ENCODE results near the gene C2orf81.

Gene C2orf81

DNA sequence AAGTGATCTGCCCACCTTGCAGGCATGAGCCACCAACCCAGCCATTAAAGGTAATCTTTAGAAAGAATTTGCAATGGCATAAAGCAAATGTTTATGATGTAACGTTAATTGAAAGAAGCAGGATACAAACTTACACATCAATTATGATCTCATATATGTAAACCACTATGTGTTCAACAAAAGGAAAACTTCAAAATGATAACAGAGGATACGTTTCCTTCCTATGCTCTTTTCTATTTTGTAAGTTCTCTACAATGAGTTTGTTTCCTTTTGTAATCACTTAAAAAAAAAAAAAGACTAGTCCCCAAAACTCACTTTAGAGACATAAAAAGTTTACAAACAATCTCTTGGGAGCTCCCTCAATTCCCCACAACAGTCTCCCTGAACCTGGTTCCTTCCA lies 1.4 kb downstream of the C2orf81 start:
- no peak for DNase-seq
- TF ChIP-seq, protein P1, sequence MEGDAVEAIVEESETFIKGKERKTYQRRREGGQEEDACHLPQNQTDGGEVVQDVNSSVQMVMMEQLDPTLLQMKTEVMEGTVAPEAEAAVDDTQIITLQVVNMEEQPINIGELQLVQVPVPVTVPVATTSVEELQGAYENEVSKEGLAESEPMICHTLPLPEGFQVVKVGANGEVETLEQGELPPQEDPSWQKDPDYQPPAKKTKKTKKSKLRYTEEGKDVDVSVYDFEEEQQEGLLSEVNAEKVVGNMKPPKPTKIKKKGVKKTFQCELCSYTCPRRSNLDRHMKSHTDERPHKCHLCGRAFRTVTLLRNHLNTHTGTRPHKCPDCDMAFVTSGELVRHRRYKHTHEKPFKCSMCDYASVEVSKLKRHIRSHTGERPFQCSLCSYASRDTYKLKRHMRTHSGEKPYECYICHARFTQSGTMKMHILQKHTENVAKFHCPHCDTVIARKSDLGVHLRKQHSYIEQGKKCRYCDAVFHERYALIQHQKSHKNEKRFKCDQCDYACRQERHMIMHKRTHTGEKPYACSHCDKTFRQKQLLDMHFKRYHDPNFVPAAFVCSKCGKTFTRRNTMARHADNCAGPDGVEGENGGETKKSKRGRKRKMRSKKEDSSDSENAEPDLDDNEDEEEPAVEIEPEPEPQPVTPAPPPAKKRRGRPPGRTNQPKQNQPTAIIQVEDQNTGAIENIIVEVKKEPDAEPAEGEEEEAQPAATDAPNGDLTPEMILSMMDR (IDR thresholded peaks at IDR 0.05) = no peak
- H3K36me3 ChIP-seq = peaks cover 0 to under 1% (median 0%) of the 10 kb centered on the region in 3 donors
- intact Hi-C loops (cut with DNase I; ENCODE audit: low total_unique reads) = no loop called here
- no peaks in the 10 kb centered on the region for H3K27me3 ChIP-seq
- no peak overlapping the region for H3K4me3 ChIP-seq
- no peak overlapping the region for H3K27ac ChIP-seq
- peaks cover 0 to 32% (median 19%) of the 10 kb centered on the region in 4 donors for H3K4me1 ChIP-seq
- no peaks in the 10 kb centered on the region for H3K9me3 ChIP-seq

DNA sequence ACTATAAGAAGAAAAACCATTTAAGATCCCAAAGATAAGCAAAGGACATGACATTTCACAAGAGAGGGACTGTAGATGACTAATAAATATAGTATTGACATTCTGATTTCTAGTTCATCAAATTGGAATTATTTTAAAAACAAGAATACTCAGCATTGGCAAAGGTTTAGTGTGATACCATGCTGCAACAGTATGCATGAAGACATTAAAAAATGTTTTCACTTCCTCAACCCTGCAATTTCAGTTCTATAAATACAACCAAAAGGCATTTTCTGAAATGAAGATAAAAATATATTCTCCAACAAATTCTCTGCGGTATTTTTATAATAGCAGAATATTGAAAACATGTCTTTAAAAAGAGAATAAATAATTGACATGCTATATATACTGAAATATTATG lies 2.1 kb downstream of the C2orf81 start:
- no peak overlapping the region for H3K27ac ChIP-seq
- H3K27me3 ChIP-seq = no peaks in the 10 kb centered on the region
- H3K36me3 ChIP-seq = no peaks in the 10 kb centered on the region
- no peak for DNase-seq
- no peak overlapping the region for H3K4me3 ChIP-seq
- H3K9me3 ChIP-seq = no peaks in the 10 kb centered on the region
- H3K4me1 ChIP-seq = peaks cover 0 to 38% (median 24%) of the 10 kb centered on the region in 4 donors
- TF ChIP-seq, protein P1 (IDR thresholded peaks at IDR 0.05) = no peak
- intact Hi-C loops (cut with DNase I; ENCODE audit: low total_unique reads) = no loop called here

DNA sequence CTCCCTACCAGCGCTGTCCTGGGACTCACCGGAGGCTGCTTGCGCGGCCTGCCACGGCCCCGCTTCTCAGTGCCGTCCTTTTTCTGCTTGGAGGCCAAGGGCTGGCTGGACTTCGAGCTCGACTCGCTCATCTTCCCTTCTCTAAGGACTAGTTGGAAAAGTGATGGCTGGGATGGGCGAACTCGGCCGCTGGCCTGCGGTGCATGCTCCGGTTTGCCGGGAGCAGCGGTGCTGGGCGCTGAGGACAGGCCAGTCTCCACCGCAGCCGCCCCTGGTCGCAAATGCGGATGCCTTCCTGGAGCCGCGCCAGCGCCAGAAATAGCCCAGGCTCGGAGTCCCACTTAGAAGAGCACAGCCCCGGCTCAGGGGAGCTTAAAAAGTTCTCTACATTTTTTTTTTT lies 3.1 kb downstream of the C2orf81 start:
- Histone ChIP-seq H3K9me3 (no peaks in the 10 kb centered on the region), H3K27me3 (no peaks in the 10 kb centered on the region), H3K27ac (peak overlapping the region in 1 of 2 donors; percentile 14), H3K4me1 (peaks cover 0 to 43% (median 24%) of the 10 kb centered on the region in 4 donors), H3K36me3 (no peaks in the 10 kb centered on the region), H3K4me3 (no peak overlapping the region)
- no peak for DNase-seq
- intact Hi-C loops (cut with DNase I; ENCODE audit: low total_unique reads) = no loop called here
- TF ChIP-seq, protein P1 (IDR thresholded peaks at IDR 0.05) = no peak

DNA sequence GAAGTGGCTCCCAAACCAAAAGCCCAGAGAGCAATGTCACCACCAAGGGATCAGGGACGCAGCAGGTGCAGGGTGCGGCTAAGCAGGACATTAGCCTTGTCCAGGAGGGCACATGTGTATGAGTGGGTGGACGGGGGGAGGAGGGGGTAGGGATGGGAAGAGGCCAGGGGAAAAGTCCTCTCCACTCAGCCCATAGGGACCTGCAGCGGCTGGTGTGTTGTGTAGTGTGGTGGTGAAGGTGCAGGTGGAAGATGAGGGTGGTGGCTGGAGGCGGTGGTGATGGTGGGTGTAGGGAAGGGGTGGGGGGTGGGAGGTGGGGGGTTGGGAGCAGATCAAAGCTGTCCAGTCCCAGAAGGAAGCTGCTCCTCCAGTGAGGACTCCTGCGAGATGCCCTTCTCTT lies 3.7 kb downstream of the C2orf81 start:
- Histone ChIP-seq H3K4me3 (no peak overlapping the region), H3K27ac (peak overlapping the region in 1 of 2 donors; percentile 14), H3K27me3 (no peaks in the 10 kb centered on the region), H3K4me1 (peaks cover 0 to 43% (median 24%) of the 10 kb centered on the region in 4 donors), H3K9me3 (no peaks in the 10 kb centered on the region), H3K36me3 (no peaks in the 10 kb centered on the region)
- DNase-seq = no peak
- intact Hi-C loops (cut with DNase I; ENCODE audit: low total_unique reads) = no loop called here
- TF ChIP-seq, protein P1 (IDR thresholded peaks at IDR 0.05) = no peak

DNA sequence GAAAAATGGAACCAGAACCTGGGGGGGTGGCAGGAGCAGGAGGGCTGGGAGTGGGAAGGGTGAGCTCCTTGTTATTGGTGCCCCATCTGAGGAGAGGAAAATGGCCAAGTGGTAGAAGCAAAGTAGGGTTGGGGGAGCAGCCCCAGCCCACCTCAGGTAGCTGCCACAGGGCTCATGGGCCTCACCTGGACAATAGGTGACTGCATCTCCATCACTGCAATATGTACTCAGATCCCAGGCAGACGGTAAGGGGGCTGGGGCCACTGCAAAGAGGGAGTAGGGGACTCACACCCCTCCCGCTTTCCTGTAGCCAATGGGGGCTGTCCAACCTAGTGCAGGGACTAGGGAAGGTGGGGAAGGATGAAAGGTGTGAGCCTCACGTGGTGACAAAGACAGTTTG lies 4.2 kb downstream of the C2orf81 start:
- Histone ChIP-seq H3K27ac (no peak overlapping the region), H3K27me3 (no peaks in the 10 kb centered on the region), H3K9me3 (no peaks in the 10 kb centered on the region), H3K36me3 (no peaks in the 10 kb centered on the region), H3K4me1 (peaks cover 0 to 41% (median 23%) of the 10 kb centered on the region in 4 donors), H3K4me3 (no peak overlapping the region)
- TF ChIP-seq, protein P1 (IDR thresholded peaks at IDR 0.05) = no peak
- intact Hi-C loops (cut with DNase I; ENCODE audit: low total_unique reads) = no loop called here
- no peak for DNase-seq

DNA sequence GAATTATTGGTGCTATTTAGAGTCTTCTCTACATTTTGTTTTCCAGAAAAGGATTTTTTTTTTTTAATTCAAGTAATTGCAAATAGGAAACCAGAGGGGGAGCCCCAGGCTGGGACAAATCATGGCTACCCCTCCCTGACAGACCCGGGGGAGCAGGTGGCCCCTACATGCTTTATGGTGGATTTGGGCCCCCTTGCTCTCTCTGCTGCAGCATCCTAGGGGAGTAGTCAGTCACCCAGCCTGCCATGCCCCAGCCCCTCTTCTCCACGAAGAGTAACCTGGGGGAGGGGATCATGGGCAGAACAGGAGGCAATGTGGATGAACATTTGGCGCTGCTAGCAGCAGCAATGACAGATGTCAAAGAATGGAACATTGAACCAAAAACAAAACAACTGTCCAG lies 4.6 kb downstream of the C2orf81 start:
- Histone ChIP-seq H3K36me3 (no peaks in the 10 kb centered on the region), H3K9me3 (no peaks in the 10 kb centered on the region), H3K27me3 (no peaks in the 10 kb centered on the region), H3K4me3 (no peak overlapping the region), H3K27ac (no peak overlapping the region), H3K4me1 (peaks cover 0 to 36% (median 21%) of the 10 kb centered on the region in 4 donors)
- intact Hi-C loops (cut with DNase I; ENCODE audit: low total_unique reads) = no loop called here
- DNase-seq = no peak
- TF ChIP-seq, protein P1 (IDR thresholded peaks at IDR 0.05) = no peak

Measured in tibial artery (tissue), 4 donors.